Psoas muscle (tissue), 8 donors: ENCODE data around the gene FAM163B. TPM values are rescaled to one million over a fixed set of nuclear protein-coding genes. Genes with fewer than 3 reads are reported as not detected.
"Not testable (repeated sequence)": the region's sequence is repeated elsewhere in the genome, so short reads cannot be mapped to it uniquely, and the experiment has no call there.

Experiments
- ATAC-seq, 4 donors: fragments of 200-7000 bp; cut with Tn5 transposase; one replicate each; pipeline ENCODE4 v1.9.1; 2020; ENCODE audit warnings: moderate library complexity in 3 of 4, mild to moderate bottlenecking in 2 of 4
- DNase-seq, 2 donors: peaks; one replicate each; pipeline ENCODE4 v3.0.0-alpha.2; 2020
- H3K27ac ChIP-seq: fragments of 200-600 bp; one replicate; pipeline ENCODE4 v1.8.0; 2022
- H3K27me3 ChIP-seq, 3 donors: fragments of 200-600 bp in 1 of 3; one replicate each; pipeline versions ENCODE4 v1.6.1 to v1.8.0; 2013 to 2022; ENCODE audit warnings: low read length in 2 of 3, mild to moderate bottlenecking in 2 of 3, moderate library complexity in 1 of 3; ENCODE audit not compliant: insufficient read depth in 3 of 3
- H3K36me3 ChIP-seq, 2 donors: fragments of 200-600 bp in 1 of 2; one replicate each; pipeline versions ENCODE4 v1.6.1 to v1.8.0; 2013 to 2022; ENCODE audit warnings: low read depth in 1 of 2, mild to moderate bottlenecking in 1 of 2, moderate library complexity in 1 of 2; ENCODE audit not compliant: insufficient read depth in 1 of 2
- H3K4me1 ChIP-seq: fragments of 200-600 bp; one replicate; pipeline ENCODE4 v1.8.0; 2022
- H3K4me3 ChIP-seq: fragments of 200-600 bp; one replicate; pipeline ENCODE4 v1.8.0; 2022; ENCODE audit warnings: mild to moderate bottlenecking
- H3K9me3 ChIP-seq: fragments of 200-600 bp; one replicate; pipeline ENCODE4 v1.8.0; 2022
- CTCF ChIP-seq: fragments of 200-600 bp; IDR thresholded peaks from one replicate; pipeline ENCODE4 v1.8.0; 2022; ENCODE audit warnings: antibody characterized with exemption
- WGBS, 3 donors: extraction: QIAGEN DNeasy Blood & Tissue Kit; methylation state at CpG; one replicate each; pipeline versions ENCODE4 v1.1.6 to v1.1.7; 2013; 5-methylcytosine and 5-hydroxymethylcytosine counted together
- intact Hi-C, 2 donors: fragments of 100-400 bp; cut with DNase I; formaldehyde crosslinking; loops; one replicate each; pipeline versions ENCODE4 v1.11.0 to v1.14.2; 2022
- polyA plus RNA-seq, 3 donors: library from polyadenylated mRNA; stranded (reverse); fragments of 200-250 nt; gene quantifications; one replicate each; pipeline ENCODE4 v1.2.3, GENCODE V29; 2013
- total RNA-seq, 4 donors: library from RNA; stranded (reverse); fragmentation: NEBNext Ultra II Directional in 2 of 4; extraction: Animal tissue kit (Norgen Biotek cat#: 25700) in 2 of 4; gene quantifications; one replicate each; pipeline versions ENCODE4 v1.2.1 to v1.2.4, GENCODE V29; 2021 to 2023
- donor health status: healthy with polysubstance abuse.
- donor health status: DM: no; HTN: no; CAD: no; lungs with moderate emphysema.
- donor health status: Bipolar disorder and iron deficiency.
- donor health status: healthy.
- donor health status: DM: yes; HTN: yes; CAD: no.
- donor health status: DM: no; HTN: no; CAD: no.
- donor health status: DM: no; HTN: no; CAD: no.
- donor health status: DM: yes; HTN: yes; CAD: no.

FAM163B gene
- total and polyA plus RNA-seq, 7 donors, result not detected

- H3K27me3 ChIP-seq, result peaks cover 0 to 49% (median 13%) of the 10 kb centered on the region in 3 donors
- DNase-seq, result peak in 1 of 2 donors; percentile 23
- H3K36me3 ChIP-seq, result no peaks in the 10 kb centered on the region
- H3K4me3 ChIP-seq, result no peak overlapping the region
- no peaks in the 10 kb centered on the region for H3K4me1 ChIP-seq
- no peak for TF ChIP-seq CTCF
- no peak overlapping the region for H3K27ac ChIP-seq
- intact Hi-C loops, result no loop called here
- H3K9me3 ChIP-seq, result no peaks in the 10 kb centered on the region
- ATAC-seq, result no peak
- WGBS, 3 donors, result 88 to 92% (median 92%) methylated on average over 12 of the region's 12 CpGs
Observed at GRCh38 chr9:133631111-133631510, 21.9 kb upstream of the FAM163B start.

GRCh38 chr9:133629221-133630110 is 20.3 kb upstream of the FAM163B start:
- no peaks in the 10 kb centered on the region for H3K4me1 ChIP-seq
- no peak for ATAC-seq
- no peak overlapping the region for H3K27ac ChIP-seq
- TF ChIP-seq CTCF, result no peak
- H3K36me3 ChIP-seq, result no peaks in the 10 kb centered on the region
- peaks cover 0 to 49% (median 8%) of the 10 kb centered on the region in 3 donors for H3K27me3 ChIP-seq
- 80 to 86% (median 84%) methylated on average over 21 to 23 of the region's 23 CpGs for WGBS, 3 donors
- DNase-seq, result peak in 1 of 2 donors; percentile 29
- H3K9me3 ChIP-seq, result no peaks in the 10 kb centered on the region
- H3K4me3 ChIP-seq, result no peak overlapping the region
- intact Hi-C loops, result no loop called here

GRCh38 chr9:133628766-133629165 is 19.6 kb upstream of the FAM163B start:
- H3K36me3 ChIP-seq, result no peaks in the 10 kb centered on the region
- no peaks in the 10 kb centered on the region for H3K9me3 ChIP-seq
- ATAC-seq (no peak), DNase-seq (no peak)
- H3K27ac ChIP-seq, result no peak overlapping the region
- H3K4me3 ChIP-seq, result no peak overlapping the region
- 67 to 77% (median 69%) methylated on average over 8 of the region's 8 CpGs for WGBS, 3 donors
- H3K4me1 ChIP-seq, result no peaks in the 10 kb centered on the region
- intact Hi-C loops, result no loop called here
- no peak for TF ChIP-seq CTCF
- peaks cover 0 to 48% (median 5%) of the 10 kb centered on the region in 3 donors for H3K27me3 ChIP-seq

- H3K4me3 ChIP-seq, result no peak overlapping the region
- intact Hi-C loops, result no loop called here
- no peaks in the 10 kb centered on the region for H3K9me3 ChIP-seq
- no peak overlapping the region for H3K27ac ChIP-seq
- H3K27me3 ChIP-seq, result peaks cover 0 to 55% (median 7%) of the 10 kb centered on the region in 3 donors
- no peaks in the 10 kb centered on the region for H3K4me1 ChIP-seq
- 66 to 70% (median 69%) methylated on average over 3 of the region's 3 CpGs for whole genome bisulfite sequencing, 3 donors
- TF ChIP-seq CTCF, result no peak
- ATAC-seq, result no peak
- no peaks in the 10 kb centered on the region for H3K36me3 ChIP-seq
- DNase-seq, result no peak
Observed at GRCh38 chr9:133627341-133627740, 18.2 kb upstream of the FAM163B start.

- intact Hi-C loops, H3K9me3 ChIP-seq, H3K27ac ChIP-seq, DNase-seq, H3K36me3 ChIP-seq, H3K4me1 ChIP-seq, ATAC-seq, H3K4me3 ChIP-seq: not testable (repeated sequence)
- peaks cover 0 to 61% (median 6%) of the 10 kb centered on the region in 3 donors for H3K27me3 ChIP-seq
Observed at GRCh38 chr9:133626008-133626407, 16.8 kb upstream of the FAM163B start.
